ENCODE data around the gene NOTCH3.

NOTCH3 gene

GRCh38 chr19:15200553-15201364 lies at the start of gene NOTCH3:
TSS of gene NOTCH3 (minus strand) at chr19:15200995. CDS start at chr19:15200905, 90 bp downstream.
- DNase-seq: peak in 1 of 3 donors; percentile 74

GRCh38 chr19:15250640-15250993 lies 49.8 kb upstream of the NOTCH3 start:
- no peak for DNase-seq

GRCh38 chr19:15249972-15250639 lies 49.3 kb upstream of the NOTCH3 start:
- DNase-seq: no peak

DNA sequence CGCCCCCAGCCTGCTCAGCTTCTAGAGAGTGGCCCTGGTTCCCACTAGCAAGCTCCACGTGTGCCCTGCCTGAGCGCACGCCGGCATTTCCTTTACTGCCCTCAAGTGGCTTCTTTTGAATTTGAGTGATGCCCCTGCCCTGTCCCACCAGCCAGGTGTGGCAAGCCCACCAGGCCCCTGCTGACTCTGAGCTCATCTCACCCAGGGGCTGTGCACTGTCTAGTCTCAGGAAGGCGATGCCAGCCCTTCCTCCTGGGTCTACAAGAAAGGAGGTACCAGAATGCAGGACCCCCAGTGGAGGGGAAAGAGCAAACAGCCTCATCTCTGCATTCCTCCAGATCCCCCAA lies 48.7 kb upstream of the NOTCH3 start:
- DNase-seq: no peak

GRCh38 chr19:15248648-15249527 lies 48.1 kb upstream of the NOTCH3 start:
- DNase-seq: peak in 1 of 3 donors; percentile 51

DNA sequence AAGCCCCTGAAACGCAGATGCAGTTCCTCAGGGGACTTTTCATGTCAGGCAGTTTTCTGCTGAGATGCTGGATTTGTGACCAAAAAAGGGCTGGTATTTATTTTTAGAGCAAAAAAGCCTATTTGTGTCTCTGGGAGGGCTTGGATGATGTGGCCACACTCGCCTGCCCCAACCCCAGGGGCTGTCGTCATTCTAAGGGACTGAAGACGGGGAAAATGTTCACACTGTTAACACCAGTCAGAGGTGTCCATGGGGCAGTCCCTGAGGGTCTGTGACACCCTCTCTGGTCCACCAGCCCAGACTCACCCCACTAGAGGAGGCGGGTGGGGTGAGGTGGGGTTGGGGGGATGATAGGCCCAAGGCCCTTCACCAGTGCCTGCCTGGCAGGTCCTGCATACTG lies 47.3 kb upstream of the NOTCH3 start:
- no peak for DNase-seq

DNA sequence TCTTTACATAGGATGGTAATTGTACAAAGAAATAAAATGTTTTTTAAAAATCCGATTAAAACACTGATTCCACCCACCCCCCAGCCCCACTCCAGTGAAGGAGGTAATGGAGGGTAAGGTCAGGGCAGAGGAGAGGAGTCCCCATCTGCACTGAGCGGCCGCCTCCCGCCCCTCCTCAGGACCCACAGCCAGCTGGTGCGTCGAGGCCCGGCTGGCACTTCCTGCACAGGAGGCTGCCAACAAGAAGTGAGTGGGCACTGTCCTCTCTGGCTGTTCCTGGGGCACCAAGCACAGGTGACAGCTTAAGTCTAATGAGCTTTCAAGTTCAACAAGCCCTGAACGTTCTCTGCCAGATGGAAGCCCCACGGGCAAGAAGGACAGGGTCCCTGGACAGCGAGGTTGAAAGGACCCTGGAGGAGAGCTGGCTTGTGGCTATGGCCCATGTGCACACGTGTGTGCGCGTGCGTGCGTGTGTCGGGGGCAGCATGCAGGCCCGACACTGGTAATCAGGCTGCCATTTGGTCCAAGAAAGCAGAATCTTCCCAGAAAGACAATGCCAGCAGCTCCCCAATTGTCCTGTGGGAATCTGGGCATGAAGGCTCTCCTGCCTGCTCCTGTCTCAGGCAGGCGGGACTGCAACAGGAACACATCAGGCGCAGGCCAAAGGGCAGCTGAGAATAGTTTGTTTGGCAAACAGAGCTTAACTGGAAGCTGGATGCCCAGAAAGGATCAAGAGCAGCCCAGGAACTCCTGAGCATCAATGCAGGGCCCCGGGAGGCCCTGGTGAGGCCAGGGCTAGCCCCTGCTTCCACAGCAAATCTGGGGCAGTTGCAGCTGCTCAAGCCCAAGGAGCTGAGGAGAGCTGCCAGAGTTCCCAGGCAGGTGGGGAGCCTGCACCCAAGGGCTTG lies 46.6 kb upstream of the NOTCH3 start:
- DNase-seq: no peak

GRCh38 chr19:15246198-15246481 lies 45.3 kb upstream of the NOTCH3 start:
- no peak for DNase-seq

GRCh38 chr19:15245370-15246197 lies 44.8 kb upstream of the NOTCH3 start:
- no peak for DNase-seq

DNA sequence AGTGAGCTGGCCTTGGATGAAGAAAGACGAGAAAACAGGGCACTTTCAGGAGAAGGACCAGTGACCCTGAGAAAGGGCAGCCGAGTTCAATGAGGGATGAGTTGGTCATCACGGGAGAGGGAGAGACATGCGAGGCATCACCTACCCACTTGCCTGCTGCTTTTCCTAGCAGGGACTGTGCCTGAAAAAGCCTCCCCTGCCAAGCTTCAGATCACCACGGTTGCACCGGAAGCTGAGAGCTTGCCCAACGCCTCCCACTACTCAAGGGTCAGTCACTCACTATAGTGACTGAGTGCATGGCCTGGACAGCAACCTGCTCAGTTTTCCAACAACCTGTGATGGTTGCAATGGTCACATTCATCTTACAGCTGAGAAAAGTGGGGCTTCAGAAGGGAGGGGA lies 44.0 kb upstream of the NOTCH3 start:
- no peak for DNase-seq

DNA sequence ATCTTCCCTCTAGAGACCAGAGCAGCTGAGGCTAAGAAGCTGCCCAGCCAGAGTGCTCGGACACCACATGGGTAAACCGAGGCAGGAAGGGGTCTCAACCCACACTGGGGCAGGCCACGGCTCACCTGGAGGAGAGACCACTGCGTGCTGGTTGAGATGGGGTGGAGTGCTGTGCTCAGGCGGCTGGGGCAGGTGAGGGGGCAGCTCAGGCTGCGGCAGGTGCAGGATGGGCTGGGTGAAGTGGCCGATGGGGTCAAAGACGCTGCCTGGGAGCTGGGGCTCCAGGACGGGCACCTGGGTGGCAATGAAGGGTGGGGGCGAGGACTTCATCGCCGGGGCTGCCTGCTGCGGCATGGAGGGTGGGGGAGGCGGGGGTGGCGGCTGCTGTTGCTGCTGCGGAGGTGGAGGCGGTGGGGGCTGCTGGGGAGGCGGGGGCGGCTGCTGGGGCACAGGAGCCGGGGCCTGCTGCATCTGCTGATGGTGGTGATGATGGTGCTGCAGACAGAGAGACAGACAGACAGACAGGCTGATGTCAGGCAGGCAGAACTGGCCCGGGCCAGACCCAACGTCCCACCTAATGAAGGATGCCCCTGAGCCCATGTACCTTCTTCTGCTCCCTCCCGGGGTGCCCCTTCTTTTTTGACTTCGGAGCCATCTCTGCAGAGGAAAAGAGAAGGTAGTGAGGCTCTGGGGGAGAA lies 43.5 kb upstream of the NOTCH3 start:
- no peak for DNase-seq

DNA sequence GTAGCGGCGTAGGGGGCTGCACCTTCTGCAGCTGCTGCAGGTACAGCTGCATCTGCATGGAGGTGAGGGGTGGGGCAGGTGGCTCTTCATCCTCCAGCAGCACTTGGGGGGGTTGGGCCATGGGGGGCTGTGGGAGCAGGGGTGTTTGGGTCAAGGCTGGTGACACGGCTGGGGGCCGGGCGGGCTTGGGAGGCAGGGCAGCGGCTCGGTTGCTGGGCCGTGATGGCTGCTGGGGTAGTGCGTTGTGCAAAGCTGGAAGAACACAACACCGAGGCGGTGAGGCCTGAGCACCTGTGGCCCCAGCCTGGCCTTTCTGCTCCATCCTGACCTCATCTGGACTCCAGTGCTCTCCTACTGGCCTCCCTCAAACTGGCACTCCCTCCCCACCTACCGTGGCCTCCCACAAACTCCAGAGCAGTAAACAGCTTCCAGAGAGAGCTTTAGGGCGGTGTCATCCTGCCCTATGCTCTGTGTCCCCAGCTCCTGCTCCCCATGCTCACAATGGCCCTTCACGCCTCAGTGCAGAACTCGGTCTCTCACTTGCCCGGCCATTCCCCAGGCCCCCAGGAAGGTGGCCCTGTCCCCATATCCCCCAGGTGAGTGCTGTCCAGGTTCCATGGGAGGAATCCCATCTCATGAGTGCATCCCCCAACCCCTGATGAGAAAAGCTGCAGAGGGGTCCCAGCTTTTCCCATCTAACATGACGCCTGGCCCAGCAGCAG lies 42.6 kb upstream of the NOTCH3 start:
- DNase-seq: no peak

- DNase-seq: no peak
These were observed 40.6 kb upstream of the NOTCH3 start for GRCh38 chr19:15241259-15241910.

DNA sequence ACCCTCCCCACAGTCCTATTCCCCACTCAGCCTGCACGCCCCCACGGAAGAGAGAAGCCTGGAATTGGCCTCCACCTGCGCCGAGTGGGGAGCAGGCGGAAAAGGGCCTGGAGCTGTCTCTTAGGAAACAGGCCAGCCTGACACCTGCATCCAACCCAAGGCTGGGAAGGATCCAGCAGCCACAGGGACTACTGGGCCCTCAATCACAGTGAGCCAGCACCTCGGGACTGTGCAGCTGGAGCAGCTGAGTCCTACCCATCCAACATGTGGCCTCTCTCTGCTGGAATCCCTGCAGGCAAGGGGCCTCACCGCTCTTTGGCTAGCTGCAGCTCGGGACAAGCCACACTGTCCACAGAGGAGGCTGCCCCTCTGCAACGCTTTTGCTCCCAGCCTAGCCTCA lies 39.7 kb upstream of the NOTCH3 start:
- no peak for DNase-seq

DNA sequence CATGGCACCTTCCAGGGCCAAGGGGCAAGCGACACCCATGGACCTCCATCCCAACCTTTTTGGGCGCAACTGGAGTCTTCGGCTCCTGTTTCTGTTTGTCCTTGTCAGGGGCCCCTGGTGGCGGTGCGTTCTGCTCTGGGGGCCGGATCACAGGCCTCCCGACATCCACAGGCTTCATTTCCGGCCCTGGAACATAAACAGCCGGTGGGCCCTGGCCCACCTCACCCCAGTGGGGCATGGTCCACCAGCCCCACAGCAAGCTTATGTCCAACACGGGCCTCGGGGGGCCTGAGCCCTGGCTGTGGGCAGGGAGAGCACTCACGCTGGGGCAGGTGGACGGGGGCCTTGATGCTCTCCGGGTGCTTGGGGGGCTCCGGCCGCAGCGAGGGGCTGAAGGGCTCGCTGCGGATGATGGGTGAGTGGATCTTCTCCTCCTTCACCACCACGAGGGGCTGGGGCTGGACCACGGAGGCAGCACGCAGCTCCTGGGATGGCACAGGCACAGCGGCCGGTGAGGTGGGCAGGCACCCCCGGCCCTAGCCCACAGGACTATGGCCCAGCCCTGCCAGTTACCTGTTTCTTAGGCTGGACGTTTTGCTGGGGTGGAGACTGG lies 38.6 kb upstream of the NOTCH3 start:
- no peak for DNase-seq

- DNase-seq: no peak
These were observed 37.9 kb upstream of the NOTCH3 start for GRCh38 chr19:15238639-15239155.

GRCh38 chr19:15237759-15238638 lies 37.2 kb upstream of the NOTCH3 start:
- no peak for DNase-seq

DNA sequence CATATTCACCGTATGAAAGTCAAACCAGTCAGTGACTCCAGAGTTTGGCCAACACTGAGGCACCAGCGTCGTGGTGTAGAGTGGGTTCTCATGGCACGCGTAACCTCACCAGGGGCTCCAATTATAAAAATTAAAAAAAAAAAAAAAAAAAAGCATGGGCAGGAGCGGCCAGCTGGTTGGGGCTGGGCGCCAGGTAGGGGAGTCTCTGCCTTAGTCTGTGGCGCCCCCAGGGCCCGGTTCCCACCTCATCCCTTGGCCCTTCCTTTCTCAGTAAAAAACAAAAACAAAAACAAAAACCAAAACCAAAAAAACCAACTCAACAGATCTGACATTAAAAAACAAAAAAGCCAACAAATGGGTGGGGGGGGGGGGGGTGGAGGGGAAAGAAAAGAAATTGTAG lies 36.1 kb upstream of the NOTCH3 start:
- DNase-seq: no peak
